Measurements from ENCODE around the gene CLPTM1L.
"Not testable (repeated sequence)": the region's sequence is repeated elsewhere in the genome, so short reads cannot be mapped to it uniquely, and the experiment has no call there.

CLPTM1L gene

GRCh38 chr5:1380910-1381309, 36.0 kb upstream of the CLPTM1L start:
- no peak for DNase-seq (ENCODE audit: low read depth)

GRCh38 chr5:1380011-1380817, 35.3 kb upstream of the CLPTM1L start:
- no peak for DNase-seq (ENCODE audit: low read depth)

GRCh38 chr5:1378866-1379659, 34.2 kb upstream of the CLPTM1L start:
- DNase-seq (ENCODE audit: low read depth) = no peak

- DNase-seq (ENCODE audit: low read depth) = no peak
Observed at GRCh38 chr5:1378096-1378495, 33.2 kb upstream of the CLPTM1L start.

- DNase-seq (ENCODE audit: low read depth) = no peak
Observed at GRCh38 chr5:1376981-1377380, 32.1 kb upstream of the CLPTM1L start.

- DNase-seq (ENCODE audit: low read depth) = no peak
Observed at GRCh38 chr5:1375871-1376810, 31.2 kb upstream of the CLPTM1L start.

GRCh38 chr5:1374679-1375055, 29.8 kb upstream of the CLPTM1L start:
- DNase-seq (ENCODE audit: low read depth) = no peak

- no peak for DNase-seq (ENCODE audit: low read depth)
Observed at GRCh38 chr5:1374030-1374678, 29.3 kb upstream of the CLPTM1L start.

- not testable (repeated sequence) for DNase-seq (ENCODE audit: low read depth)
Observed at GRCh38 chr5:1371972-1372342, 27.1 kb upstream of the CLPTM1L start.

GRCh38 chr5:1371218-1371971, 26.5 kb upstream of the CLPTM1L start:
- no peak for DNase-seq (ENCODE audit: low read depth)

GRCh38 chr5:1370006-1370405, 25.1 kb upstream of the CLPTM1L start:
- no peak for DNase-seq (ENCODE audit: low read depth)

GRCh38 chr5:1368756-1369155, 23.9 kb upstream of the CLPTM1L start:
- no peak for DNase-seq (ENCODE audit: low read depth)

GRCh38 chr5:1368236-1368635, 23.3 kb upstream of the CLPTM1L start:
- no peak for DNase-seq (ENCODE audit: low read depth)

- no peak for DNase-seq (ENCODE audit: low read depth)
Observed at GRCh38 chr5:1367149-1367548, 22.2 kb upstream of the CLPTM1L start.

GRCh38 chr5:1366514-1366913, 21.6 kb upstream of the CLPTM1L start:
- DNase-seq (ENCODE audit: low read depth) = no peak

- no peak for DNase-seq (ENCODE audit: low read depth)
Observed at GRCh38 chr5:1364211-1364610, 19.3 kb upstream of the CLPTM1L start.

GRCh38 chr5:1363581-1363980, 18.7 kb upstream of the CLPTM1L start:
- DNase-seq (ENCODE audit: low read depth) = no peak

- no peak for DNase-seq (ENCODE audit: low read depth)
Observed at GRCh38 chr5:1363160-1363559, 18.3 kb upstream of the CLPTM1L start.

GRCh38 chr5:1362242-1363015, 17.5 kb upstream of the CLPTM1L start:
- DNase-seq (ENCODE audit: low read depth) = no peak

GRCh38 chr5:1360861-1361260, 16.0 kb upstream of the CLPTM1L start:
- no peak for DNase-seq (ENCODE audit: low read depth)

Measured in GM04503 (cell line).